ENCODE data around the gene CPED1. TPM values are rescaled to one million over a fixed set of nuclear protein-coding genes. Genes with fewer than 3 reads are reported as not detected.

The CPED1 gene
- total RNA-seq, 1 donor from 2014 or later: 0.26 TPM

DNA sequence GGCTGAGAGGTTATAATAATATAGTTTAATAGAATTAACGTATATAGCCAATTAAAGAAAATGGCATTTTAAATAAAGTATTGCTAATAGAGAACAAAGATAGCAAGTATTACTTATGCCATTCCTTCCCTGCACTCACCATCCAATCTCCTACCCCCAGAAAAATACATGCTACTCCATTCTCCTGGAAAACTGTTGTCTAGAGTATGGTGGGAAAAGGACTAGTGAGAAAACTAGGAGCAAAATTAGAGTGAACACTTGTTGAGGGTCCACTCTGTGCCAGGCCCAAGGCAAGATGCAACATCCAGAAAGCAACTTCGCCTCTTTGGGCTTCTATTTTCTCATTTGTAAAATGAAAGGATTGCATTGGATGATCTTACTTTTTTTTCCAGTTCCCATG, 149.1 kb downstream of the CPED1 start:
- Histone ChIP-seq H3K4me3 (ENCODE audit: low read depth, low read length) (no peak overlapping the region), H3K36me3 (ENCODE audit: control insufficient read depth, insufficient read depth, low read length) (no peaks in the 10 kb centered on the region), H3K27me3 (ENCODE audit: control insufficient read depth, insufficient read depth, low read length) (no peaks in the 10 kb centered on the region)
- TF ChIP-seq, protein P1, sequence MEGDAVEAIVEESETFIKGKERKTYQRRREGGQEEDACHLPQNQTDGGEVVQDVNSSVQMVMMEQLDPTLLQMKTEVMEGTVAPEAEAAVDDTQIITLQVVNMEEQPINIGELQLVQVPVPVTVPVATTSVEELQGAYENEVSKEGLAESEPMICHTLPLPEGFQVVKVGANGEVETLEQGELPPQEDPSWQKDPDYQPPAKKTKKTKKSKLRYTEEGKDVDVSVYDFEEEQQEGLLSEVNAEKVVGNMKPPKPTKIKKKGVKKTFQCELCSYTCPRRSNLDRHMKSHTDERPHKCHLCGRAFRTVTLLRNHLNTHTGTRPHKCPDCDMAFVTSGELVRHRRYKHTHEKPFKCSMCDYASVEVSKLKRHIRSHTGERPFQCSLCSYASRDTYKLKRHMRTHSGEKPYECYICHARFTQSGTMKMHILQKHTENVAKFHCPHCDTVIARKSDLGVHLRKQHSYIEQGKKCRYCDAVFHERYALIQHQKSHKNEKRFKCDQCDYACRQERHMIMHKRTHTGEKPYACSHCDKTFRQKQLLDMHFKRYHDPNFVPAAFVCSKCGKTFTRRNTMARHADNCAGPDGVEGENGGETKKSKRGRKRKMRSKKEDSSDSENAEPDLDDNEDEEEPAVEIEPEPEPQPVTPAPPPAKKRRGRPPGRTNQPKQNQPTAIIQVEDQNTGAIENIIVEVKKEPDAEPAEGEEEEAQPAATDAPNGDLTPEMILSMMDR (IDR thresholded peaks at IDR 0.05; ENCODE audit: insufficient read depth, low read length, severe bottlenecking): no peak
- FAIRE-seq: no peak
- DNase-seq (ENCODE audit: low read depth): no peak

DNA sequence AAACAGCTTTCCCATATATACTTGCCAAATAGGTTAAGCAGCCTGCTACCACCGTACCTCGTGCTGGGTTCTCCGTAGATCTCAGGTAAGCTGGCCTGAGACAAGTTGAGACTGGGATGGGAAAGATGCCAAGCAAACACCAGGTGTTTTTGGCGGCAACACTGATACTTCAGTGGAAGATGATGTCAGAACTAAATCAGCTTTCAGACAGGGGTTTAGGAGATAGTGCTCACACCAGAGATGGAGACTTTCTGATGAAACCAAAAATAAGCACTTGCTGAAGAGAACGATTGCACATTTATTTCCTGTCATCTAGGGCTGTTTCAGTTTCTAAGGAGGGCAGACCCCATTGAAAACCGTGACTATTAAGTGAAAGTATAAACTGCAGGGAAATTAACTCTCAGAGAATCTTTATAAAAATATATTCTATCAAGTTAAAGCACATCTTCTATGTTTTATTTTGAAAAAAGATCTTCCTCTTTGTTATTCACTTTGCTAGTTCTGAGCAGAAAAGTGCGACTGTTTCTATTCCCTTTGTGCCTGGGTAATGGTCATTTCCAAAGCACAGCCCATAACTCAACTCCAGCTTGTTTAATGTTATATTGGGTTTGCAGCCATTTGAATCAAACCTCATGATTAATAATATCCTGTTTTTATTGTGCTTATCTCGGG, 149.9 kb downstream of the CPED1 start:
- Histone ChIP-seq H3K36me3 (ENCODE audit: control insufficient read depth, insufficient read depth, low read length) (no peaks in the 10 kb centered on the region), H3K4me3 (ENCODE audit: low read depth, low read length) (no peak overlapping the region), H3K27me3 (ENCODE audit: control insufficient read depth, insufficient read depth, low read length) (no peaks in the 10 kb centered on the region)
- TF ChIP-seq, protein P1 (IDR thresholded peaks at IDR 0.05; ENCODE audit: insufficient read depth, low read length, severe bottlenecking): no peak
- DNase-seq (ENCODE audit: low read depth): peak; percentile 68
- peak; percentile 81 for FAIRE-seq

GRCh38 chr7:121139427-121139826, 150.9 kb downstream of the CPED1 start:
- no peaks in the 10 kb centered on the region for H3K36me3 ChIP-seq (ENCODE audit: control insufficient read depth, insufficient read depth, low read length)
- no peak for FAIRE-seq
- H3K4me3 ChIP-seq (ENCODE audit: low read depth, low read length): no peak overlapping the region
- TF ChIP-seq, protein P1 (IDR thresholded peaks at IDR 0.05; ENCODE audit: insufficient read depth, low read length, severe bottlenecking): no peak
- no peaks in the 10 kb centered on the region for H3K27me3 ChIP-seq (ENCODE audit: control insufficient read depth, insufficient read depth, low read length)
- no peak for DNase-seq (ENCODE audit: low read depth)

DNA sequence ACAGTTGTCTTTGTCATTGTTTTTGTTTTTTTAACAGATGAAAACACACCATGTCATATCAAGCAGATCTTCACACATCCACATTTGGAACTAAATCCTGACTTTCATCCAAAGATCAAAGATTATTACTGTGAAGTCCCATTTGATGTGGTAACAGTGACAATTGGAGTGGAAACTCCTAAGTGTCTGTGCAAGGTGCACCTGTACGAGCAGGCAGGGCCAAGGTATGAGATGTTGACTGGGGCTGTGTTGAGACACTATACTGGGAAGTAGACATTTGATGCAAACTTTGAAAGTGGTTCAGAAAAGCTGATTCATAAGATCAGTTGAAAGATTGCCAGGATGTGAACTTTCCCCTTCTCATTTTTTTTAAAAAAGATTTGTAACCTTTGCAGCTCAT, 152.3 kb downstream of the CPED1 start:
- no peak for FAIRE-seq

GRCh38 chr7:121151774-121152221, 163.3 kb downstream of the CPED1 start:
- TF ChIP-seq, protein P1 (IDR thresholded peaks at IDR 0.05; ENCODE audit: insufficient read depth, low read length, severe bottlenecking): no peak
- H3K4me3 ChIP-seq (ENCODE audit: low read depth, low read length): no peak overlapping the region
- H3K36me3 ChIP-seq (ENCODE audit: control insufficient read depth, insufficient read depth, low read length): no peaks in the 10 kb centered on the region
- H3K27me3 ChIP-seq (ENCODE audit: control insufficient read depth, insufficient read depth, low read length): peaks cover 2% of the 10 kb centered on the region
- FAIRE-seq: no peak
- DNase-seq (ENCODE audit: low read depth): no peak

More for the DNA sequence above, 152.3 kb downstream of the CPED1 start:
- Histone ChIP-seq H3K4me3 (ENCODE audit: low read depth, low read length) (no peak overlapping the region), H3K27me3 (ENCODE audit: control insufficient read depth, insufficient read depth, low read length) (no peaks in the 10 kb centered on the region), H3K36me3 (ENCODE audit: control insufficient read depth, insufficient read depth, low read length) (no peaks in the 10 kb centered on the region)
- TF ChIP-seq, protein P1 (IDR thresholded peaks at IDR 0.05; ENCODE audit: insufficient read depth, low read length, severe bottlenecking): no peak
- no peak for DNase-seq (ENCODE audit: low read depth)

- TF ChIP-seq, protein P1 (IDR thresholded peaks at IDR 0.05; ENCODE audit: insufficient read depth, low read length, severe bottlenecking): no peak
- Histone ChIP-seq H3K4me3 (ENCODE audit: low read depth, low read length) (no peak overlapping the region), H3K36me3 (ENCODE audit: control insufficient read depth, insufficient read depth, low read length) (no peaks in the 10 kb centered on the region), H3K27me3 (ENCODE audit: control insufficient read depth, insufficient read depth, low read length) (peaks cover 2% of the 10 kb centered on the region)
- no peak for FAIRE-seq
- DNase-seq (ENCODE audit: low read depth): no peak
Measured at GRCh38 chr7:121153411-121153810, 164.9 kb downstream of the CPED1 start.
